NCI-H146 (cell line): ENCODE measurements around the gene SNX3.

Experiments used
- DNase-seq: peaks from one replicate; lab custom pipeline; 2025; lab: John Stamatoyannopoulos, UW

SNX3 gene

GRCh38 chr6:108203189-108204112, 57.4 kb downstream of the SNX3 start:
- no peak for DNase-seq

DNA sequence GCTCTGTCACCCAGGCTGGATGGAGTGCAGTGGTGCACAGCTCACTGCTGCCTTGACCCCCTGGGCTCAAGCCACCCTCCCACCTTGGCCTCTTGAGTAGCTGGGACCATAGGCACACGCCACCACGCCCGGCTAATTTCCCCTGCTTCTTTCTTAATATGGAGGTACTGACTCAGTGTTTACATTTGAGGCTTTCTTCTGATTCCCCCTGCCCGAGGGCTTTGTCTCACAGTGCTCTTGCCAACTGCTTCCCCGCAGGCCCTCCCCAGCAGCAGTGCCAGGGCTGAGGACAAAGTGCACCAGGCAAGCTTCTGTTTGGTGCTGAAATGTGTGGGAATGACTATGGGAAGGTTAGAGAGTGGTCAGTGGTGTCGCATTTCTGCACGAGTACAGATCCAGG, 60.2 kb downstream of the SNX3 start:
- no peak for DNase-seq

DNA sequence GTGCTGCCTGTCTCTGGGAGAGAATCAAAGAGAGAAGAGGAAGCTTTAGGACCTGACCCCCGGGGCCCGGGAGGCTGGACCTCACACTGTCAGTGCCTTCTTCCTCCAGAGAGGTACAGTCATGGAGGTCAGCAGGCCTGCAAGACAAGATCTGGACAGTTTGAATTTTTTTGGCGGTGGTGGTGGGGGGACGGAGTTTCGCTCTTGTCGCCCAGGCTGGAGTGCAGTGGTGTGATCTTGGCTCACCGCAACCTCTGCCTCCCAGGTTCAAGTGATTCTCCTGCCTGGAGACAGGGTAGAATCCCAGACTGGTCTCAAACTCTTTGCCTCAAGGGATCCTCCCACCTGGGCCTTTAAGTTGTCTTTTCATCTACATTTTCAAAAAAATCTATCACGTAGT, 60.7 kb downstream of the SNX3 start:
- DNase-seq, result no peak

GRCh38 chr6:108198761-108199498, 61.9 kb downstream of the SNX3 start:
- no peak for DNase-seq

DNA sequence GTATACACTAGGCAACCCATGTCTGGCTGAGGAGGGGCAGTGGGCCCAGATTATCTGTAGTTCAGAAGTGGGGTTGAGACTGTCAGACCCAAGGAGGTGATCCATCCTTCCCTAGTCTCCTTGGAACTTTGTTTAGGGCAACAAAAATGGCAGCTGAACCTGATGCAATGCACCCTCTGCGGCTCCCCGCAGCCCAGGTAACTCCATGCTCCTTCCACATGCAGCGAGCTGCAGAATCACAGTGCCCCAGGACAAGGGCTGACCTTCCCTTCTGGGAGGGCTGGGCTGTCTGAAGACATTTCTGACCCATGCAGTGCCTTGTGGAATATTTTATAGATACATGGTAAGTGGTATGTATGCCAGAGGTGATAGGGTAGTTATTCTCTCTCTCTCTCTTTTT, 65.6 kb downstream of the SNX3 start:
- DNase-seq, result no peak

DNA sequence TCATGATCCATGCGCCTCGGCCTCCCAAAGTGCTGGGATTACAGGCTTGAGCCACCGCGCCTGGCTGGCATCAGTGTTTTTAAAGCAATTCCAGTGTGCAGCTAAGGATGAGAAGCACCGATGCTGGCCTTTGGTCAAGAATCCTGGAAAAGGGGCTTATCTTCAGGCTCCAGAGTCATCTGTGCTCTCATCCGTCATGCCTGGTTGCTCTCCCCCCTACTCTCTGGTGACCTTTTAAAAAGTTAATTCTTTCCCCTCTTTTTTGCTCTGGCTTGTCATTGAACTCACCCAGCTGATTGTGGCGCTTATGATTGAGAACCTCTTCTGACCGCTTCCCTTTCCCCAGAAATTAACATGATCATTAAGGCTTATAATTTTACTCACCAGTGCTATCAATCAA, 66.3 kb downstream of the SNX3 start:
- DNase-seq, result no peak

DNA sequence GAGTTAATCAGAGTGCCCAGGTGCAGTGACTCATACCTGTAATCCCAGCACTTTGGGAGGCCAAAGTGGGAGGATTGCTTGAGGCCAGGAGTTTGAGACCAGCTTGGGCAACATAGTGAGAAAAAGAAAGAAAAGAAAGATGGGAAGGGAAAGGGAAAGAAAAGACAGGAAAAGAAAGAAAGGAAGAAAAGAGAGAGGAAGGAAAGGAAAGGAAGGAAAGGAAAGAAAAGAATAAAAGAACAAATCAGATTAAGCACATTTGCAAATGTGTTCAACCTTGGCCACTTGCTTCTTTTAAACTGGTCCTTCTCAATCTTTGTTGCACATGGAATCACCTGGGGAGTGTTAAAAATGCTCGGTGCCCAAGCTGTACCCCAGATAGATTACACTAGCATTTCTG, 67.0 kb downstream of the SNX3 start:
- DNase-seq, result no peak

- no peak for DNase-seq
Observed at GRCh38 chr6:108193131-108193530, 67.7 kb downstream of the SNX3 start.

- no peak for DNase-seq
Observed at GRCh38 chr6:108187519-108187918, 73.3 kb downstream of the SNX3 start.

GRCh38 chr6:108186226-108186625, 74.6 kb downstream of the SNX3 start:
- no peak for DNase-seq

GRCh38 chr6:108180776-108181175, 80.1 kb downstream of the SNX3 start:
- DNase-seq, result no peak

- no peak for DNase-seq
Observed at GRCh38 chr6:108180266-108180665, 80.6 kb downstream of the SNX3 start.

DNA sequence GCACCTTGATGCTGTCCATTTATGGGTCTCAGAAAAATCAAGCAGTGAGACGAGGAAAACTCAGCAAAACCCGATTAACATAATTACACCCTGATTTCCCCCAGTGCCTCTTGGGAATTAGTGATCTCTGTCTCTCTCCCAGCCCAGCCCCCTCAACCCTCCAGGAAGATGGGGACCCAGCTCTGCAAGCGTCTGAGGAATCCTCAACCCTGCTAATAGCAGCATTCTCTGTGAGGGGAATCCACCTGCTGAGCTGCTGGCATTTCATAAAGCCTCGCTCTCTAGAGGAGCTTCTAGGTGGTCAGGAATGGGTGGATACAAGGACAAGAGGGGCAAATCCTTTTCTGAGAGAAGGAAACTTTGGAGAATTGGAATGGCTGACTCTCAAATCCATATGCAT, 81.1 kb downstream of the SNX3 start:
- no peak for DNase-seq

- no peak for DNase-seq
Observed at GRCh38 chr6:108176281-108177089, 84.4 kb downstream of the SNX3 start.

DNA sequence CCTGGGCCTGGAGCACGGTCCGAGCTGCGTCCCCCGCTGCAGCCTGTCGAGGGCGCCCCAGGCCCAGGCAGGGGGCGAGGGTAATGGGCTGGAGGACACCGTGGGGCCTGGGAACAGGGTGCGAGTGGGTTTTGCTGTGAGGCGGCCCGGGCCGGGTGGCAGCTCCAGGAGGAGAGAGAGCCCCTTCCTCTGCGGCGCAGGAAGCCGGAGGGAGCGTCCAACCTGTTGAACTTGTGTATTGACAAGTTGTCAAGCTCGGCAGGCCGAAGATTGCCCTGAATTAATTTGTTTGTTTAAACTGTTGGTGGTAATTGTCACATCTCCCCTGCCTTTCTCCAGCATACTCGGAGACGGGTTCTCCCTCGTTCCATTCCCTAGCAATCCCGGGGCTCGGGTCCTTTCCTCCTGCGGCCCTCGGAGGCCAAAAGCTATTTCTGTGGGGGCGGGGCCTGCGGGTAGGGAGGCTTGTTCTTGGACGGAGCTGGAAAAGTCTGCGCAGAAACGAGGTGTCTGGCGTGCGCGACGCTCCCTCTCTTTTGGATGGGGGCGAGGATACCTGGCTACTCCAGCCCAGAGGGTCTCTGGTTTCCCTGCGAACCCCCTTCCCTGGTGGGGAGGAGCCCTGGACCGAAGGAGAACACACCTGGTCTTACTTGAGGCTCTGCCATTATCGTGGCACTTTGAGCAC, 85.1 kb downstream of the SNX3 start:
- DNase-seq, result peak; percentile 83

DNA sequence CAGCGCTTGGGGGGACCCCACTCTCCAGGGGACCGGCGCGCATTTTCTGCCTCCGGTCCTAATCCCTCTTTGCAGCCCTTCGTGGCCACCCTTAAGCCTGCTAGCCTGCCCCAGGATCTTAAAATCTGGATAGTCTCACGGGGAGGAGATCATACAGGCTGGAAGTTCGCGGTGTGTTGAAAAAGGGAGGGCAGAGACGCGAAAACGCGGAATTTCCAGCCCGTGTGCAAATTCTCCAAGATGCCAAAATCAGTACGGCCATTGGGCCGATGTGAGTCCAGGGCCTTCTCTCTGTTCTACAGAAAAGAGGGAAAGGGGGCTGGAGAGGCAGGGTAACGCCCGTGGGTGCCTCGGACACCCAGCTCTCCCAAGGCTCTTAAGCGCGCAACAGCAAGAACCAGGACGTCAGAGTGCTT, 85.7 kb downstream of the SNX3 start:
- no peak for DNase-seq

GRCh38 chr6:108174371-108175175, 86.3 kb downstream of the SNX3 start:
- DNase-seq, result no peak

DNA sequence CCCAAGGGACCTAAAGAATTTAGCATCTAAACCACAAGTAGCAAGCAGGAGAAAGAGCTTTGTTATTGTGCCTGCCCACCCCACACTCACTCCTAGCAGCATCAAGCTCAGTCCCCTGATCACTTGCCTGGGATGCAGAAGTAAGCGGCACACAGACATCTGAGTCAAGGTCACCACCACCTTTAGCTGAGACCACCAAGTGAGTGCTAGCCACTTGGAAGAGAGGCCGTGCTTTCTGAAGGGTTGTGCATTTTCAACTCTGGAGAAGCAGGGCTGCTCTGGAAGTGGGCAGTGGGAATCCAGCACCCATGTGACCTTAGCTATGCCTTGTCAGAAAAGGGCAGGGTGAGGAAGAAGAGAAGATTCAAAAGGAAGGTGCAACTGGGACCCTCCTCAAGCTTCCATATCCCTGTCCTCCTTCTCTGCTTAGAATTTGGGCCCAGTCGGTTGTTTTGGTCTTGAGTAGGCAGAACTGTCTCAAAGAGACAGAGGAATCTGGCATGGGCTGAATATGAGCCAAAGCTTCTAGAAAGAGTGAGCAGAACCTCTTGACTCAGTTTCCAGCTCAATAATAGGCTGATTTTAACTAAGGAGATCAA, 88.8 kb downstream of the SNX3 start:
- no peak for DNase-seq

- DNase-seq, result no peak
Observed at GRCh38 chr6:108171291-108171917, 89.4 kb downstream of the SNX3 start.
